GM18909 (cell line): ENCODE results near the gene NREP.
"Not testable (repeated sequence)": the region's sequence is repeated elsewhere in the genome, so short reads cannot be mapped to it uniquely, and the experiment has no call there.

Source experiments
- ATAC-seq: cut with Tn5 transposase; IDR thresholded peaks from one replicate; pipeline ENCODE4 v1.9.1; 2021; ENCODE audit warnings: mild to moderate bottlenecking; ENCODE audit not compliant: unreplicated experiment, poor library complexity

NREP gene

GRCh38 chr5:111741278-111741677, 15.7 kb downstream of the NREP start:
- peak; percentile 59 for ATAC-seq

GRCh38 chr5:111739416-111739815, 17.6 kb downstream of the NREP start:
- ATAC-seq: no peak

- no peak for ATAC-seq
Measured at GRCh38 chr5:111738118-111738517, 18.9 kb downstream of the NREP start.

- ATAC-seq: no peak
Measured at GRCh38 chr5:111737716-111738115, 19.3 kb downstream of the NREP start.

- ATAC-seq: no peak
Measured at GRCh38 chr5:111735583-111736270, 21.3 kb downstream of the NREP start.

- ATAC-seq: no peak
Measured at GRCh38 chr5:111734597-111734996, 22.4 kb downstream of the NREP start.

- ATAC-seq: no peak
Measured at GRCh38 chr5:111734013-111734412, 23.0 kb downstream of the NREP start.

GRCh38 chr5:111733571-111733970, 23.4 kb downstream of the NREP start:
- no peak for ATAC-seq

GRCh38 chr5:111731638-111732037, 25.4 kb downstream of the NREP start:
- no peak for ATAC-seq

- ATAC-seq: peak; percentile 62
Measured at GRCh38 chr5:111730659-111731382, 26.2 kb downstream of the NREP start.

- no peak for ATAC-seq
Measured at GRCh38 chr5:111728941-111729340, 28.1 kb downstream of the NREP start.

- no peak for ATAC-seq
Measured at GRCh38 chr5:111726986-111727385, 30.0 kb downstream of the NREP start.

- ATAC-seq: no peak
Measured at GRCh38 chr5:111722140-111722539, 34.9 kb downstream of the NREP start.

GRCh38 chr5:111720333-111720890, 36.6 kb downstream of the NREP start:
- no peak for ATAC-seq

- no peak for ATAC-seq
Measured at GRCh38 chr5:111719773-111720172, 37.2 kb downstream of the NREP start.

- not testable (repeated sequence) for ATAC-seq
Measured at GRCh38 chr5:111716789-111717188, 40.2 kb downstream of the NREP start.

GRCh38 chr5:111707630-111708164, 49.3 kb downstream of the NREP start:
- no peak for ATAC-seq

GRCh38 chr5:111706345-111706744, 50.6 kb downstream of the NREP start:
- ATAC-seq: no peak

GRCh38 chr5:111704452-111705085, 52.4 kb downstream of the NREP start:
- ATAC-seq: peak; percentile 56

- ATAC-seq: peak; percentile 97
Measured at GRCh38 chr5:111703662-111704061, 53.3 kb downstream of the NREP start.

- ATAC-seq: no peak
Measured at GRCh38 chr5:111699976-111700375, 57.0 kb downstream of the NREP start.
